ENCODE measurements around the gene HBD. TPM values are rescaled to one million over a fixed set of nuclear protein-coding genes. Genes with fewer than 3 reads are reported as not detected.

Gene HBD
- not detected in 5 replicates for total RNA-seq (2022; extraction: Qiagen RNA extraction)

DNA sequence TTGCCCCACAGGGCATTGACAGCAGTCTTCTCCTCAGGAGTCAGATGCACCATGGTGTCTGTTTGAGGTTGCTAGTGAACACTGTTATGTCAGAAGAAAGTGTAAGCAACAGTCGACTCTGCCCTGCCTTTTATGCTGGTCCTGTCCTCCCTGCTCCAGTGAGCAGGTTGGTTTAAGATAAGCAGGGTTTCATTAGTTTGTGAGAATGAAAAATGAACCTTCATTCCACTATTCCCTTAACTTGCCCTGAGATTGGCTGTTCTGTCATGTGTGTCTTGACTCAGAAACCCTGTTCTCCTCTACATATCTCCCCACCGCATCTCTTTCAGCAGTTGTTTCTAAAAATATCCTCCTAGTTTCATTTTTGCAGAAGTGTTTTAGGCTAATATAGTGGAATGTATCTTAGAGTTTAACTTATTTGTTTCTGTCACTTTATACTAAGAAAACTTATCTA, at the start of gene HBD:
Gene HBD (minus strand): TSS at position 103 of the 454 bp plus-strand sequence. CDS start 50 bp downstream, at position 53.

DNA sequence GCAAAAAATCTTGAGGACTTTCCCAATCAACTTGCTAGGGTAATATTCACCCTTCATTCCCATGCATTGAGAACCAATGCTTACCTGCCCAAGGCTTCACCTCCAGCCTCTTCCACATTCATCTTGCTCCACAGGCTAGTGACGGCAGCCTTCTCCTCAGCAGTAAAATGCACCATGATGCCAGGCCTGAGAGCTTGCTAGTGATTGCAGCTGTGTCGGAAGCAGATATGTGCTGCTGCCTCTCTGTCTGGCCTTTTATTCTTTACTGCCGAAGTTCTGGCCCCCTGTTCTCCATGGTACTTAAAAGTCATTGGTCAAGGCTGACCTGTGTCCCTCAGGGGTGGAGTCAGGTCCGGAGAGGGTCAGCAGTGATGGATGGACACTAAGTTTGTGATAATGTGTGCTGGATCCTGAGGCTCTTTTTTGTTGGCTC, 35.4 kb upstream of the HBD start, which contains the start of gene HBE1:
Gene HBE1 (minus strand): TSS at position 231 of the 433 bp plus-strand sequence. CDS start 55 bp downstream, at position 176.

DNA sequence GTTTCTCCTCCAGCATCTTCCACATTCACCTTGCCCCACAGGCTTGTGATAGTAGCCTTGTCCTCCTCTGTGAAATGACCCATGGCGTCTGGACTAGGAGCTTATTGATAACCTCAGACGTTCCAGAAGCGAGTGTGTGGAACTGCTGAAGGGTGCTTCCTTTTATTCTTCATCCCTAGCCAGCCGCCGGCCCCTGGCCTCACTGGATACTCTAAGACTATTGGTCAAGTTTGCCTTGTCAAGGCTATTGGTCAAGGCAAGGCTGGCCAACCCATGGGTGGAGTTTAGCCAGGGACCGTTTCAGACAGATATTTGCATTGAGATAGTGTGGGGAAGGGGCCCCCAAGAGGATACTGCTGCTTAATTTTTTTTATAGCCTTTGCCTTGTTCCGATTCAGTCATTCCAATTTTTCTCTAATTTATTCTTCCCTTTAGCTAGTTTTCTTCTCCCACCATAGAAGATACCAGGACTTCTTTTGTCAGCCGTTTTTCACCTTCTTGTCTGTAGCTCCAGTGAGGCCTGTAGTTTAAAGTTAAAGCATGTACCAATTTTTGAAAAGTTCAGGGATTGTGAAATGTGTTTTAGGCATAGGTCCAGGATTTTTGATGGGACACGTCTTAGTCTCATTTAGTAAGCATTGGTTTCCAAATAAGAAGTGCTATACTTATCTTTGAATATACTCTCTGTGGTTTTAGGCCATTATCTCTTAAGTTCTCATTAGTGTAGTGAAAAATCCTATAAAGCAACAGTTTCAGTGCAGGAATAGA, 20.5 kb upstream of the HBD start, which contains the start of gene HBG2:
Gene HBG2 (minus strand): TSS at position 136 of the 768 bp plus-strand sequence. CDS start 53 bp downstream, at position 83.

DNA sequence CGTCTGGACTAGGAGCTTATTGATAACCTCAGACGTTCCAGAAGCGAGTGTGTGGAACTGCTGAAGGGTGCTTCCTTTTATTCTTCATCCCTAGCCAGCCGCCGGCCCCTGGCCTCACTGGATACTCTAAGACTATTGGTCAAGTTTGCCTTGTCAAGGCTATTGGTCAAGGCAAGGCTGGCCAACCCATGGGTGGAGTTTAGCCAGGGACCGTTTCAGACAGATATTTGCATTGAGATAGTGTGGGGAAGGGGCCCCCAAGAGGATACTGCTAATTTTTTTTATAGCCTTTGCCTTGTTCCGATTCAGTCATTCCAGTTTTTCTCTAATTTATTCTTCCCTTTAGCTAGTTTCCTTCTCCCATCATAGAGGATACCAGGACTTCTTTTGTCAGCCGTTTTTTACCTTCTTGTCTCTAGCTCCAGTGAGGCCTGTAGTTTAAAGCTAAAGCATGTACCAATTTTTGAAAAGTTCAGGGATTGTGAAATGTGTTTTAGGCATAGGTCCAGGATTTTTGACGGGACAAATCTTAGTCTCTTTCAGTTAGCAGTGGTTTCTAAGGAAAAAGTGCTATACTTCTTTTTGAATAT, 15.6 kb upstream of the HBD start, which contains the start of gene HBG1:
Gene HBG1 (minus strand): TSS at position 51 of the 590 bp plus-strand sequence. CDS start 53 bp downstream, outside the sequence.

DNA sequence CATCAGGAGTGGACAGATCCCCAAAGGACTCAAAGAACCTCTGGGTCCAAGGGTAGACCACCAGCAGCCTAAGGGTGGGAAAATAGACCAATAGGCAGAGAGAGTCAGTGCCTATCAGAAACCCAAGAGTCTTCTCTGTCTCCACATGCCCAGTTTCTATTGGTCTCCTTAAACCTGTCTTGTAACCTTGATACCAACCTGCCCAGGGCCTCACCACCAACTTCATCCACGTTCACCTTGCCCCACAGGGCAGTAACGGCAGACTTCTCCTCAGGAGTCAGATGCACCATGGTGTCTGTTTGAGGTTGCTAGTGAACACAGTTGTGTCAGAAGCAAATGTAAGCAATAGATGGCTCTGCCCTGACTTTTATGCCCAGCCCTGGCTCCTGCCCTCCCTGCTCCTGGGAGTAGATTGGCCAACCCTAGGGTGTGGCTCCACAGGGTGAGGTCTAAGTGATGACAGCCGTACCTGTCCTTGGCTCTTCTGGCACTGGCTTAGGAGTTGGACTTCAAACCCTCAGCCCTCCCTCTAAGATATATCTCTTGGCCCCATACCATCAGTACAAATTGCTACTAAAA, 7.5 kb downstream of the HBD start, which contains the start of gene HBB:
Gene HBB (minus strand): TSS at position 340 of the 579 bp plus-strand sequence. CDS start 50 bp downstream, at position 290.

DNA sequence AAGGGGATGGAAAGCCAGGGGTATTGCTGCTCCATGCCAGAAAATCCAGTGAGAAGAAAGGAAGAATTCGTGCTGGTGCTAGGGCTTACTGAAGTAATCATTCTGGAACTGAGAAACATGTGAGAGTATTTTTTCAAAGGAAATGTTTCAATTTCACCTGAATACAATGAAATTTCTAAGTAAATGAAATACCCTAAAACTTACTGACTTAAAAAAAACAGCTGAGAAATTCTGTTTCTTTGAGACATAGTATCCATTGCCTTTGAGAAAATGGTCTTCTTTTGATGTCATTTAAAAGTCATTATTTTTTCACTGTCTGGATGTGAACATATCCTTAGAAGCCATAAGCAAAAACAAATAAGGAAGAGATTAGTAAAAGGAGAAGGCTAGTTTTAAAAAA, 33.7 kb downstream of the HBD start, which contains the start of gene OR51V1:
Gene OR51V1 (minus strand): TSS at position 101 of the 400 bp plus-strand sequence. CDS start 0 bp downstream, at position 101.

Other genes starting within 250 kb of the HBD start
- gene OR51L1, start 239.6 kb downstream of the HBD start, total RNA-seq (2022; extraction: Qiagen RNA extraction), result not detected in 5 replicates
- gene OR52J3, start 188.0 kb downstream of the HBD start, total RNA-seq (2022; extraction: Qiagen RNA extraction), result not detected in 5 replicates
- gene OR52E2, start 174.9 kb downstream of the HBD start, total RNA-seq (2022; extraction: Qiagen RNA extraction), result not detected in 5 replicates
- not detected in 5 replicates for gene OR52E1, start 164.9 kb downstream of the HBD start, total RNA-seq (2022; extraction: Qiagen RNA extraction)
- gene OR52A5, start 96.1 kb downstream of the HBD start, total RNA-seq (2022; extraction: Qiagen RNA extraction), result not detected in 5 replicates
- not detected in 5 replicates for gene OR52A1, start 79.7 kb downstream of the HBD start, total RNA-seq (2022; extraction: Qiagen RNA extraction)
- not detected in 5 replicates for gene OR51V1, start 33.8 kb downstream of the HBD start, total RNA-seq (2022; extraction: Qiagen RNA extraction)
- gene HBB, start 7.4 kb downstream of the HBD start, total RNA-seq (2022; extraction: Qiagen RNA extraction), result not detected in 5 replicates
- not detected in 5 replicates for gene HBG1, start 15.4 kb upstream of the HBD start, total RNA-seq (2022; extraction: Qiagen RNA extraction)
- not detected in 5 replicates for gene HBG2, start 20.3 kb upstream of the HBD start, total RNA-seq (2022; extraction: Qiagen RNA extraction)
- gene HBE1, start 35.5 kb upstream of the HBD start, total RNA-seq (2022; extraction: Qiagen RNA extraction), result 0.15 to 0.29 TPM (median 0.21 TPM) in 3 of 5 replicates, not detected in the others
- not detected in 5 replicates for gene OR51B4, start 67.5 kb upstream of the HBD start, total RNA-seq (2022; extraction: Qiagen RNA extraction)
- not detected in 5 replicates for gene OR51B2, start 89.8 kb upstream of the HBD start, total RNA-seq (2022; extraction: Qiagen RNA extraction)
- gene OR51B5, start 109.0 kb upstream of the HBD start, total RNA-seq (2022; extraction: Qiagen RNA extraction), result not detected in 5 replicates
- gene OR51B6, start 117.0 kb upstream of the HBD start, total RNA-seq (2022; extraction: Qiagen RNA extraction), result not detected in 5 replicates
- gene OR51M1, start 149.3 kb upstream of the HBD start, total RNA-seq (2022; extraction: Qiagen RNA extraction), result not detected in 5 replicates
- gene OR51Q1, start 187.6 kb upstream of the HBD start, total RNA-seq (2022; extraction: Qiagen RNA extraction), result not detected in 5 replicates
- not detected in 5 replicates for gene OR51I1, start 207.0 kb upstream of the HBD start, total RNA-seq (2022; extraction: Qiagen RNA extraction)
- not detected in 5 replicates for gene OR51I2, start 214.8 kb upstream of the HBD start, total RNA-seq (2022; extraction: Qiagen RNA extraction)